ENCODE data around the gene C17orf107. TPM values are rescaled to one million over a fixed set of nuclear protein-coding genes. Genes with fewer than 3 reads are reported as not detected.
"Not testable (repeated sequence)": the region's sequence is repeated elsewhere in the genome, so short reads cannot be mapped to it uniquely, and the experiment has no call there.

Gene C17orf107
- polyA plus RNA-seq, 1 of the 3 experiments (the other 2 are of a cell fraction): 0.44 TPM

- TF ChIP-seq CHD2 (IDR thresholded peaks at IDR 0.05; ENCODE audit: low read length, partially characterized antibody): no peak
Measured at GRCh38 chr17:4908711-4909496, 9.6 kb downstream of the C17orf107 start (continued).

DNA sequence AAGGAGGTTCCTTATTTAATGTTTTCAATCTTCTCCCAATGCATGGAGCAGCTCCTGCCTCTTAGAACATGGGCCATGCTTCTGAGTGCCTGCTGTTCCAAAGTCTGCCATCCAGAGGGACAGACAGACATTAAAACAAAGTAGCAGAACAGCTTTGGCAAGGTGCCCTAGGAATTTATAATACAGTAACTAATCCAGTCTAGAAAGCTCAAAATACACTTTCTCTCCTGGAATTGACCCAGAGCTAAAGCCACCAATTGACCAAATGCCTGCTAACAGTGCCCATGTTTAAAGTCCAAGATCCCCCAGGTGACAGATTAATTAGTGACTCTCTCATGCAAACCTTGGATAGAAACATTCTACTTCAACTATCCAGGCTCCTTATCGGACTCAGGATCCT is 14.7 kb downstream of the C17orf107 start:
- ChIA-PET CTCF (interaction anchor here (1.3 to 3.2 kb wide), 2 partner anchors 10 to 148 kb away, joined by 4 to 10 read pairs; partner anchors contain the start of gene CHRNE), POLR2A (no interaction called here)
- no peak for DNase-seq
- Histone ChIP-seq H3K27ac (ENCODE audit: low read depth in 2 of 2, low read length in 1 of 2) (no peak overlapping the region), H3K4me2 (no peak overlapping the region), H3K9me3 (no peaks in the 10 kb centered on the region), H3K4me1 (ENCODE audit: control insufficient read depth in 1 of 2, insufficient read depth in 2 of 2, low read depth in 1 of 2, low read length in 1 of 2) (peaks cover 0 to 2% of the 10 kb centered on the region in 2 experiments; a peak in 1 of 4 replicates), H3K4me3 (ENCODE audit: low read depth in 2 of 2, low read length in 1 of 2) (no peak overlapping the region), H3F3A (replicated peaks; ENCODE audit: insufficient read depth) (peaks cover 3% of the 10 kb centered on the region), H2AFZ (ENCODE audit: low read depth) (no peak overlapping the region), H3K9me2 (no peaks in the 10 kb centered on the region), H4K20me1 (ENCODE audit: insufficient read depth) (no peaks in the 10 kb centered on the region), H3K36me3 (replicated peaks in 1 of 2; ENCODE audit: control insufficient read depth in 1 of 2, insufficient read depth in 2 of 2, low read length in 1 of 2) (no peaks in the 10 kb centered on the region), H3K27me3 (ENCODE audit: insufficient read depth) (no peaks in the 10 kb centered on the region), H3K79me2 (ENCODE audit: insufficient read depth) (no peaks in the 10 kb centered on the region), H3K9ac (no peak overlapping the region)
- WGBS (ENCODE audit: low lambda C conversion rate): 81% methylated on average over 1 of the region's 1 CpG
- no peak for TF ChIP-seq FOXJ3 (CRISPR knock-in tag; IDR thresholded peaks at IDR 0.05)

GRCh38 chr17:4914551-4914950 is 15.2 kb downstream of the C17orf107 start:
- H3K79me2 ChIP-seq (ENCODE audit: insufficient read depth); H3K9me3 ChIP-seq; H3K9me2 ChIP-seq; H3K9ac ChIP-seq; H3K4me1 ChIP-seq (ENCODE audit: control insufficient read depth in 1 of 2, insufficient read depth in 2 of 2, low read depth in 1 of 2, low read length in 1 of 2); H3F3A ChIP-seq (replicated peaks; ENCODE audit: insufficient read depth); H4K20me1 ChIP-seq (ENCODE audit: insufficient read depth); DNase-seq; H3K4me2 ChIP-seq; H3K4me3 ChIP-seq (ENCODE audit: low read depth in 2 of 2, low read length in 1 of 2); POLR2A ChIA-PET; H3K27me3 ChIP-seq (ENCODE audit: insufficient read depth); H2AFZ ChIP-seq (ENCODE audit: low read depth); H3K27ac ChIP-seq (ENCODE audit: low read depth in 2 of 2, low read length in 1 of 2); H3K36me3 ChIP-seq (replicated peaks in 1 of 2; ENCODE audit: control insufficient read depth in 1 of 2, insufficient read depth in 2 of 2, low read length in 1 of 2): not testable (repeated sequence)
- CTCF ChIA-PET: interaction anchor here (3.2 kb wide), 1 partner anchor 11 kb away, joined by 10 read pairs; the partner anchor contains the start of gene CHRNE
- 71% methylated on average over 4 of the region's 4 CpGs for WGBS (ENCODE audit: low lambda C conversion rate)

DNA sequence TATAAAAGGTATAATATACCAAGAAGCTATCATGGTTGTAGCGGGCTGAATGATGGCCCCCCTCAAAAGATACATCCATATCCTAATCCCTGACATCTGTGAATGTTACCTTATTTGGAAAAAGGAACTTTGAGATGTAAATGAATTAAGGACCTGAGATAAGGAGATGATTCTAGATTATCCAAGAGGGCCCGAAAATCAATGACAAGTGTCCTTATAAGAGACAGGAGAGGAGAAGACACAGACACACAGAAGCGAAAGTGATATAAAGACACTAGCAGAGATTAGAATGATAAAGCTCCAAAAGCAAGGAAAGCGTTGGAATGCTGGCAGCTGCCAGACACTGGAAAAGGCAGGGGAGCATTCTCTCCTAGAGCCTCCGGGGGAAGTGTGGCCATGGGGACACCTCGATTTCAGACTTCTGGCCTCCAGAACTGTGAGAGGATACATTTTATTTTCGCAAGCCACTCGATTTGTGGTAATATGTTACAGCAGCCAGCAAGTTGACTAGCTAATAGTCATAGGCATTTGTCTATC is 20.2 kb downstream of the C17orf107 start:
- POLR2A ChIA-PET: interaction anchor here (0.7 to 1.2 kb wide), 2 partner anchors 11 to 136 kb away, joined by 3 read pairs; no protein-coding TSS in a partner anchor
- H2AFZ ChIP-seq (ENCODE audit: low read depth): no peak overlapping the region
- TF ChIP-seq GABPA (IDR thresholded peaks at IDR 0.05; ENCODE audit: low read depth) (no peak), RXRA (IDR thresholded peaks at IDR 0.05; ENCODE audit: borderline replicate concordance, low read depth) (no peak), GATA2 (CRISPR knock-in tag; IDR thresholded peaks at IDR 0.05) (0 out of 2 replicates have a peak, but pooled peaks have one; percentile 8), CHD2 (IDR thresholded peaks at IDR 0.05; ENCODE audit: low read length, partially characterized antibody) (no peak)
- TF ChIP-seq, protein P1, sequence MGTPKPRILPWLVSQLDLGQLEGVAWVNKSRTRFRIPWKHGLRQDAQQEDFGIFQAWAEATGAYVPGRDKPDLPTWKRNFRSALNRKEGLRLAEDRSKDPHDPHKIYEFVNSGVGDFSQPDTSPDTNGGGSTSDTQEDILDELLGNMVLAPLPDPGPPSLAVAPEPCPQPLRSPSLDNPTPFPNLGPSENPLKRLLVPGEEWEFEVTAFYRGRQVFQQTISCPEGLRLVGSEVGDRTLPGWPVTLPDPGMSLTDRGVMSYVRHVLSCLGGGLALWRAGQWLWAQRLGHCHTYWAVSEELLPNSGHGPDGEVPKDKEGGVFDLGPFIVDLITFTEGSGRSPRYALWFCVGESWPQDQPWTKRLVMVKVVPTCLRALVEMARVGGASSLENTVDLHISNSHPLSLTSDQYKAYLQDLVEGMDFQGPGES (IDR thresholded peaks at IDR 0.05; ENCODE audit: low read depth, low read length): no peak
- H3K9me2 ChIP-seq: no peaks in the 10 kb centered on the region
- H3K9me3 ChIP-seq: no peaks in the 10 kb centered on the region
- no peak for DNase-seq
- CTCF ChIA-PET: interaction anchor here (0.8 to 2.8 kb wide), 6 partner anchors 10 to 188 kb away, joined by 3 to 12 read pairs (median 6); partner anchors contain the start of genes CAMTA2 and GLTPD2
- no peaks in the 10 kb centered on the region for H3K27me3 ChIP-seq (ENCODE audit: insufficient read depth)
- H3K4me1 ChIP-seq (ENCODE audit: control insufficient read depth in 1 of 2, insufficient read depth in 2 of 2, low read depth in 1 of 2, low read length in 1 of 2): no peaks in the 10 kb centered on the region; a peak in 1 of 4 replicates
- no peak overlapping the region for H3K27ac ChIP-seq (ENCODE audit: low read depth in 2 of 2, low read length in 1 of 2)
- H3K36me3 ChIP-seq (replicated peaks in 1 of 2; ENCODE audit: control insufficient read depth in 1 of 2, insufficient read depth in 2 of 2, low read length in 1 of 2): no peaks in the 10 kb centered on the region
- WGBS (ENCODE audit: low lambda C conversion rate): 56% methylated on average over 8 of the region's 8 CpGs
- no peaks in the 10 kb centered on the region for H4K20me1 ChIP-seq (ENCODE audit: insufficient read depth)
- H3K4me2 ChIP-seq: no peak overlapping the region
- H3K9ac ChIP-seq: no peak overlapping the region
- H3F3A ChIP-seq (replicated peaks; ENCODE audit: insufficient read depth): no peaks in the 10 kb centered on the region
- no peak overlapping the region for H3K4me3 ChIP-seq (ENCODE audit: low read depth in 2 of 2, low read length in 1 of 2)
- H3K79me2 ChIP-seq (ENCODE audit: insufficient read depth): no peaks in the 10 kb centered on the region
